ENCODE measurements around the gene RHOA.

GRCh38 chr3:49414753-49415152 lies 3.0 kb upstream of the RHOA start:
- TF ChIP-seq POLR2AphosphoS5 (IDR thresholded peaks at IDR 0.05) (no peak), POLR2A (IDR thresholded peaks at IDR 0.05) (no peak)

Data from spleen (tissue), 3 donors.